GM12878 (cell line): ENCODE data around the gene NEK8. TPM values are rescaled to one million over a fixed set of nuclear protein-coding genes. Genes with fewer than 3 reads are reported as not detected.

Experiments used
- BCL11A ChIP-seq: IDR thresholded peaks from 2 replicates; pipeline ENCODE4 v1.6.1; 2011; ENCODE audit warnings: low read depth, low read length
- BRCA1 ChIP-seq: IDR thresholded peaks from 2 replicates; pipeline ENCODE4 v1.6.1; 2011; ENCODE audit warnings: low read depth, low read length, improper control_type of control experiment
- CBFB ChIP-seq: IDR thresholded peaks from 2 replicates; pipeline ENCODE4 v1.6.1; 2016; ENCODE audit warnings: antibody characterized with exemption, low read depth
- GATAD2B ChIP-seq: fragments of 450-650 bp; conservative IDR thresholded peaks from 2 replicates; pipeline ENCODE4 v1.6.1; 2017; ENCODE audit warnings: low read depth, mild to moderate bottlenecking, moderate library complexity
- JUNB ChIP-seq: IDR thresholded peaks from 2 replicates; pipeline ENCODE4 v1.6.1; 2016; ENCODE audit warnings: antibody characterized with exemption, mild to moderate bottlenecking
- LARP7 ChIP-seq: fragments of 450-650 bp; IDR thresholded peaks from 2 replicates; pipeline ENCODE4 v1.6.1; 2017; ENCODE audit warnings: mild to moderate bottlenecking
- MXI1 ChIP-seq: fragments of 150-350 bp; IDR thresholded peaks from 2 replicates; pipeline ENCODE4 v1.6.1; 2011; ENCODE audit warnings: low read depth, mild to moderate bottlenecking, inconsistent platforms, low read length, improper control_type of control experiment
- MYC ChIP-seq: IDR thresholded peaks from 2 replicates; pipeline ENCODE4 v1.6.1; 2011; ENCODE audit warnings: mild to moderate bottlenecking, low read length, moderate library complexity, inconsistent platforms; ENCODE audit not compliant: insufficient read depth, insufficient replicate concordance, insufficient read length, severe bottlenecking
- NFIC ChIP-seq: IDR thresholded peaks from 2 replicates; pipeline ENCODE4 v1.6.1; 2012; ENCODE audit warnings: low read depth, mild to moderate bottlenecking, inconsistent platforms, low read length, moderate library complexity
- NFYB ChIP-seq: IDR thresholded peaks from 2 replicates; pipeline ENCODE4 v1.6.1; 2011; ENCODE audit warnings: low read depth, mild to moderate bottlenecking, low read length, improper control_type of control experiment, moderate library complexity; ENCODE audit not compliant: insufficient read depth
- NR2F1 ChIP-seq: fragments of 450-650 bp; conservative IDR thresholded peaks from 2 replicates; pipeline ENCODE4 v1.6.1; 2017; ENCODE audit warnings: mild to moderate bottlenecking
- PML ChIP-seq: IDR thresholded peaks from 2 replicates; pipeline ENCODE4 v1.6.1; 2012; ENCODE audit warnings: low read length, inconsistent platforms
- POLR2A ChIP-seq: IDR thresholded peaks from 2 replicates; pipeline ENCODE4 v1.6.1; 2011; ENCODE audit warnings: low read depth, mild to moderate bottlenecking, low read length
- POU2F2 ChIP-seq: IDR thresholded peaks from 3 replicates; pipeline ENCODE4 v1.6.1; 2011; ENCODE audit warnings: low read depth, mild to moderate bottlenecking, low read length, borderline replicate concordance
- RAD21 ChIP-seq: IDR thresholded peaks from 2 replicates; pipeline ENCODE4 v1.6.1; 2011; ENCODE audit warnings: mild to moderate bottlenecking, low read depth, low read length, moderate library complexity; ENCODE audit not compliant: insufficient read depth
- RBBP5 ChIP-seq: fragments of 200-600 bp; sonication (generic); conservative IDR thresholded peaks from 2 replicates; pipeline ENCODE4 v1.6.1; 2016
- RCOR1 ChIP-seq: conservative IDR thresholded peaks from 2 replicates; pipeline ENCODE4 v1.6.1; 2012; ENCODE audit warnings: low read depth, low read length, improper control_type of control experiment
- SIN3A ChIP-seq: IDR thresholded peaks from 2 replicates; pipeline ENCODE4 v1.6.1; 2012; ENCODE audit warnings: low read depth, low read length, improper control_type of control experiment
- SIX5 ChIP-seq: IDR thresholded peaks from 2 replicates; pipeline ENCODE4 v1.6.1; 2011; ENCODE audit warnings: mild to moderate bottlenecking, low read depth, low read length, moderate library complexity; ENCODE audit not compliant: severe bottlenecking
- SREBF1 ChIP-seq: IDR thresholded peaks from 2 replicates; pipeline ENCODE4 v1.6.1; 2012; ENCODE audit warnings: mild to moderate bottlenecking, low read length
- TAF1 ChIP-seq: IDR thresholded peaks from 2 replicates; pipeline ENCODE4 v1.6.1; 2011; ENCODE audit warnings: mild to moderate bottlenecking, low read depth, low read length, borderline replicate concordance
- TCF12 ChIP-seq: IDR thresholded peaks from 2 replicates; pipeline ENCODE4 v1.6.1; 2011; ENCODE audit warnings: low read depth, mild to moderate bottlenecking, low read length
- TCF3 ChIP-seq: IDR thresholded peaks from 2 replicates; pipeline ENCODE4 v1.6.1; 2012; ENCODE audit warnings: low read depth, mild to moderate bottlenecking, low read length, borderline replicate concordance; ENCODE audit not compliant: insufficient read depth
- ZBED1 ChIP-seq: IDR thresholded peaks from 2 replicates; pipeline ENCODE4 v1.6.1; 2016; ENCODE audit warnings: borderline replicate concordance
- ZNF217 ChIP-seq: fragments of 450-650 bp; IDR thresholded peaks from 2 replicates; pipeline ENCODE4 v1.6.1; 2017; ENCODE audit warnings: antibody characterized with exemption, mild to moderate bottlenecking
- polyA plus RNA-seq, 11 experiments: library from polyadenylated mRNA; depleted of rRNA in 4 of 11; unstranded in 6 of 11; stranded (reverse) in 5 of 11; fragments of >200 nt; fragmentation: Nextera tagmentation in 4 of 11; fragmentation: Illumina TruSeq in 1 of 11; extraction: Ambion mirVana in 4 of 11; extraction: Trizol in 1 of 11; gene quantifications; 1 replicate in 1 of 11; 2 replicates in 10 of 11; pipeline versions ENCODE4 v1.2.1 to v1.2.3, GENCODE V29; 2011 to 2016; ENCODE audit warnings: inconsistent platforms in 2 of 11, missing spikeins in 2 of 11, low read depth in 1 of 11
- total RNA-seq, 4 experiments: library from RNA; depleted of rRNA in 3 of 4; stranded (reverse); fragments of >200 nt in 3 of 4; fragmentation: Illumina TruSeq in 1 of 4; extraction: Trizol in 1 of 4; gene quantifications; 2 replicates each; pipeline versions ENCODE4 v1.2.1 to v1.2.3, GENCODE V29; 2013 to 2021
- TF ChIP-seq, protein P1 (sequence below): IDR thresholded peaks from 2 replicates; pipeline ENCODE4 v1.6.1; 2011; ENCODE audit warnings: low read depth, low read length, improper control_type of control experiment, borderline replicate concordance
- TF ChIP-seq, protein P2 (sequence below): IDR thresholded peaks from 2 replicates; pipeline ENCODE4 v1.6.1; 2012; ENCODE audit warnings: mild to moderate bottlenecking, low read depth, low read length
- TF ChIP-seq, protein P3 (sequence below): fragments of 450-650 bp; IDR thresholded peaks from 2 replicates; pipeline ENCODE4 v1.6.1; 2016; ENCODE audit warnings: mild to moderate bottlenecking

NEK8 gene
- total and polyA plus RNA-seq, 10 of the 15 experiments (the other 5 are each of a cell fraction or from before 2014, with no cell fraction given) = 2.3 to 14.3 (median 9.4) TPM

DNA sequence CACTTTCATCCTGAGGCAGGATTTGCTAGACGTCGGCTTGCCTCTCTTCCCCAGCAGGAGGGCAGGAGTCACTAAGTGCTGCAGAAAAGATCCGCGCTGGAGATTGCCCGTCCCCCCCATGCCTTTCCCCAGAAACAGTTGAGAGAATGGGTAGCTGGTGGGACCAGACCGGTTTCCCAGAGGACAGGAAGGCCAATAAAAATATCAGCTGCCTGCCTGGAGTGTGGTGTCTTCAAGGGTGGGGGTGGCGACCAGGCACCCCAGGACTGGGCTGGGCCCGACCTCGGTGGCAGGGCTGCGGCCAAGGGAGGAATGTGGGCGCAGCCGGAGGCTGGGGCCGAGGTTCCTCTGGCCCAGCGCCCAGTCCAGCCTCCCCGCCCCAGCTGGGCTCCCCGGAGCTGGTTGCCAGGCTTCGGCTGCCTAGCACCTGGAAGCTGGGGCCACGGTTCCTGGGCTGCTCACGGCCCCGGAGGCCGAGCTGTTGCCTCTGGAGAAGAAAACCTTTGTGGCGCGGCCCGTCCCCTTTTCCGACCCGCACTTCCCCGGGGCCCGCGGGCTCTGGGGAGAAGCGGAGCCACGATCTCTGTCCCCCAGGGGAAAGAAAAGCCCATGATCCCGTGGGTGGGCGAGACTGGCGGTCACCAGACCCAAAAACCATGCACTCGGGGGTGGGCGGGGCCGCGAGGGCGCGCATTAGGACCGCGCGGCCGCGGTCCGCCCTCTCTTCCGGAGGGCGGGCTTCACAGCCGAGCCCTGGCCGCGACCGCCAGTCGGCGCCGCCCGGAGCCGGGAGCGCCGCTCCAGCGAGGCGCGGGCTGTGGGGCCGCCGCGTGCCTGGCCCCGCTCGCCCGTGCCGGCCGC, 14.9 kb downstream of the NEK8 start, which contains the start of gene TRAF4 (continued):
- TF ChIP-seq, protein P1, sequence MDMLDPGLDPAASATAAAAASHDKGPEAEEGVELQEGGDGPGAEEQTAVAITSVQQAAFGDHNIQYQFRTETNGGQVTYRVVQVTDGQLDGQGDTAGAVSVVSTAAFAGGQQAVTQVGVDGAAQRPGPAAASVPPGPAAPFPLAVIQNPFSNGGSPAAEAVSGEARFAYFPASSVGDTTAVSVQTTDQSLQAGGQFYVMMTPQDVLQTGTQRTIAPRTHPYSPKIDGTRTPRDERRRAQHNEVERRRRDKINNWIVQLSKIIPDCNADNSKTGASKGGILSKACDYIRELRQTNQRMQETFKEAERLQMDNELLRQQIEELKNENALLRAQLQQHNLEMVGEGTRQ = no peak
- TF ChIP-seq BCL11A (no peak), LARP7 (peak; percentile 57), POU2F2 (peak; percentile 78; the same call in 1 of the 3 replicates), TCF12 (peak; percentile 62), RAD21 (no peak), ZBED1 (peak; percentile 11; the same call in 1 of the 2 replicates), BRCA1 (no peak), POLR2A (peak; percentile 97), ZNF217 (0 out of 2 replicates have a peak, but pooled peaks have one; percentile 37), GATAD2B (peak; percentile 98; the same call in 1 of the 2 replicates), NFIC (no peak), TCF3 (peak; percentile 70), NFYB (no peak), MXI1 (peak; percentile 77; the same call in 1 of the 2 replicates), JUNB (no peak), PML (no peak), SIX5 (no peak), SREBF1 (no peak), NR2F1 (peak; percentile 80; the same call in 1 of the 2 replicates), TAF1 (peak; percentile 96), CBFB (0 out of 2 replicates have a peak, but pooled peaks have one; percentile 21), RCOR1 (no peak), SIN3A (no peak), MYC (no peak), RBBP5 (no peak)
- TF ChIP-seq, protein P2, sequence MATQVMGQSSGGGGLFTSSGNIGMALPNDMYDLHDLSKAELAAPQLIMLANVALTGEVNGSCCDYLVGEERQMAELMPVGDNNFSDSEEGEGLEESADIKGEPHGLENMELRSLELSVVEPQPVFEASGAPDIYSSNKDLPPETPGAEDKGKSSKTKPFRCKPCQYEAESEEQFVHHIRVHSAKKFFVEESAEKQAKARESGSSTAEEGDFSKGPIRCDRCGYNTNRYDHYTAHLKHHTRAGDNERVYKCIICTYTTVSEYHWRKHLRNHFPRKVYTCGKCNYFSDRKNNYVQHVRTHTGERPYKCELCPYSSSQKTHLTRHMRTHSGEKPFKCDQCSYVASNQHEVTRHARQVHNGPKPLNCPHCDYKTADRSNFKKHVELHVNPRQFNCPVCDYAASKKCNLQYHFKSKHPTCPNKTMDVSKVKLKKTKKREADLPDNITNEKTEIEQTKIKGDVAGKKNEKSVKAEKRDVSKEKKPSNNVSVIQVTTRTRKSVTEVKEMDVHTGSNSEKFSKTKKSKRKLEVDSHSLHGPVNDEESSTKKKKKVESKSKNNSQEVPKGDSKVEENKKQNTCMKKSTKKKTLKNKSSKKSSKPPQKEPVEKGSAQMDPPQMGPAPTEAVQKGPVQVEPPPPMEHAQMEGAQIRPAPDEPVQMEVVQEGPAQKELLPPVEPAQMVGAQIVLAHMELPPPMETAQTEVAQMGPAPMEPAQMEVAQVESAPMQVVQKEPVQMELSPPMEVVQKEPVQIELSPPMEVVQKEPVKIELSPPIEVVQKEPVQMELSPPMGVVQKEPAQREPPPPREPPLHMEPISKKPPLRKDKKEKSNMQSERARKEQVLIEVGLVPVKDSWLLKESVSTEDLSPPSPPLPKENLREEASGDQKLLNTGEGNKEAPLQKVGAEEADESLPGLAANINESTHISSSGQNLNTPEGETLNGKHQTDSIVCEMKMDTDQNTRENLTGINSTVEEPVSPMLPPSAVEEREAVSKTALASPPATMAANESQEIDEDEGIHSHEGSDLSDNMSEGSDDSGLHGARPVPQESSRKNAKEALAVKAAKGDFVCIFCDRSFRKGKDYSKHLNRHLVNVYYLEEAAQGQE = peak; percentile 39; the same call in 1 of the 2 replicates
- TF ChIP-seq, protein P3, sequence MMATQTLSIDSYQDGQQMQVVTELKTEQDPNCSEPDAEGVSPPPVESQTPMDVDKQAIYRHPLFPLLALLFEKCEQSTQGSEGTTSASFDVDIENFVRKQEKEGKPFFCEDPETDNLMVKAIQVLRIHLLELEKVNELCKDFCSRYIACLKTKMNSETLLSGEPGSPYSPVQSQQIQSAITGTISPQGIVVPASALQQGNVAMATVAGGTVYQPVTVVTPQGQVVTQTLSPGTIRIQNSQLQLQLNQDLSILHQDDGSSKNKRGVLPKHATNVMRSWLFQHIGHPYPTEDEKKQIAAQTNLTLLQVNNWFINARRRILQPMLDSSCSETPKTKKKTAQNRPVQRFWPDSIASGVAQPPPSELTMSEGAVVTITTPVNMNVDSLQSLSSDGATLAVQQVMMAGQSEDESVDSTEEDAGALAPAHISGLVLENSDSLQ = no peak
